Osteocyte (in vitro differentiated cells): ENCODE measurements around the gene ZNF609. TPM values are rescaled to one million over a fixed set of nuclear protein-coding genes. Genes with fewer than 3 reads are reported as not detected.

Experiments
- DNase-seq: peaks from one replicate; pipeline ENCODE4 v3.0.0; 2021; ENCODE audit warnings: mixed read lengths; ENCODE audit not compliant: unreplicated experiment; ENCODE audit errors: extremely low spot score
- H3K27ac Mint-ChIP-seq: one replicate; pipeline ENCODE4 v1.8.0; 2021; ENCODE audit warnings: mild to moderate bottlenecking, mixed read lengths; ENCODE audit not compliant: unreplicated experiment
- H3K27me3 Mint-ChIP-seq: one replicate; pipeline ENCODE4 v1.8.0; 2021; ENCODE audit warnings: mixed read lengths; ENCODE audit not compliant: unreplicated experiment
- H3K36me3 Mint-ChIP-seq: one replicate; pipeline ENCODE4 v1.8.0; 2021; ENCODE audit warnings: mixed read lengths; ENCODE audit not compliant: unreplicated experiment
- H3K4me1 Mint-ChIP-seq: one replicate; pipeline ENCODE4 v1.8.0; 2021; ENCODE audit warnings: mixed read lengths; ENCODE audit not compliant: unreplicated experiment
- H3K4me3 Mint-ChIP-seq: one replicate; pipeline ENCODE4 v1.8.0; 2021; ENCODE audit warnings: mild to moderate bottlenecking, moderate library complexity, mixed read lengths; ENCODE audit not compliant: unreplicated experiment
- H3K9me3 Mint-ChIP-seq: one replicate; pipeline ENCODE4 v1.8.0; 2021; ENCODE audit warnings: mixed read lengths; ENCODE audit not compliant: unreplicated experiment
- CTCF ChIP-seq: fragments of 200-600 bp; sonication (generic); IDR thresholded peaks from 2 replicates; pipeline ENCODE4 v1.5.0; 2021; ENCODE audit warnings: antibody characterized with exemption, mild to moderate bottlenecking, moderate library complexity
- total RNA-seq: library from RNA; stranded (reverse); gene quantifications from 2 replicates; pipeline ENCODE4 v1.2.1, GENCODE V29; 2021

ZNF609 gene
- total RNA-seq, 1 donor from 2014 or later: 31.7 TPM

GRCh38 chr15:64731805-64732151, 271.4 kb downstream of the ZNF609 start:
- Mint-ChIP-seq H3K9me3 (no peaks in the 10 kb centered on the region), H3K27me3 (no peaks in the 10 kb centered on the region), H3K27ac (no peak overlapping the region), H3K36me3 (no peaks in the 10 kb centered on the region), H3K4me1 (peaks cover 2% of the 10 kb centered on the region), H3K4me3 (no peak overlapping the region)
- no peak for DNase-seq
- no peak for TF ChIP-seq CTCF

- no peak overlapping the region for H3K4me3 Mint-ChIP-seq
- no peaks in the 10 kb centered on the region for H3K36me3 Mint-ChIP-seq
- DNase-seq: no peak
- H3K27me3 Mint-ChIP-seq: no peaks in the 10 kb centered on the region
- H3K9me3 Mint-ChIP-seq: no peaks in the 10 kb centered on the region
- H3K27ac Mint-ChIP-seq: no peak overlapping the region
- TF ChIP-seq CTCF: no peak
- peaks cover 2% of the 10 kb centered on the region for H3K4me1 Mint-ChIP-seq
Measured at GRCh38 chr15:64732156-64732860, 271.9 kb downstream of the ZNF609 start.

Other genes starting within 250 kb of the ZNF609 start
- gene CSNK1G1, start 104.4 kb upstream of the ZNF609 start, total RNA-seq: 18.2 and 22.2 TPM in 2 replicates
- gene PCLAF, start 79.1 kb upstream of the ZNF609 start, total RNA-seq: 7.9 and 12.1 TPM in 2 replicates
- gene TRIP4, start 72.7 kb upstream of the ZNF609 start, total RNA-seq: 24.5 and 26.8 TPM in 2 replicates